Measurements from ENCODE around the gene EXOC2.

DNA sequence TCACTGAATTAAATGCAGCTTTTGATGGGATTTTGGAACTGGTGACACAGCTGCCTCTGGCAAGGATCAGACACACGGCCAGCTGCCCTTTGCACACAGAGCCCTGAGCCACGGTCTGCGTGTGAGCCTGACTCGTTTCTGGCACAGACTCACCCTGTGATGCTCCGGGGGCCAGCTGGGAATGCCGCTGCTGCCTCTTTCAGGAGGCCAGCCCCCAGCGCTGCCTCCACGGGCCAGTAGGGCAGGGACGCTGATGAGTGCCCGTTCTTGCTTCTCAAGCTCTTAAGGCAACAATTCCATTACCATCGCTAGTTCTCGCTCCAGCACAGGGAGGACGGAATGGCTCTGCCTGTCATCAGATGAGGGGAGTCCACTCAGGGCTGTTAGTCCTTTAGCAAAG, 239.8 kb downstream of the EXOC2 start:
- TF ChIP-seq, protein P1, sequence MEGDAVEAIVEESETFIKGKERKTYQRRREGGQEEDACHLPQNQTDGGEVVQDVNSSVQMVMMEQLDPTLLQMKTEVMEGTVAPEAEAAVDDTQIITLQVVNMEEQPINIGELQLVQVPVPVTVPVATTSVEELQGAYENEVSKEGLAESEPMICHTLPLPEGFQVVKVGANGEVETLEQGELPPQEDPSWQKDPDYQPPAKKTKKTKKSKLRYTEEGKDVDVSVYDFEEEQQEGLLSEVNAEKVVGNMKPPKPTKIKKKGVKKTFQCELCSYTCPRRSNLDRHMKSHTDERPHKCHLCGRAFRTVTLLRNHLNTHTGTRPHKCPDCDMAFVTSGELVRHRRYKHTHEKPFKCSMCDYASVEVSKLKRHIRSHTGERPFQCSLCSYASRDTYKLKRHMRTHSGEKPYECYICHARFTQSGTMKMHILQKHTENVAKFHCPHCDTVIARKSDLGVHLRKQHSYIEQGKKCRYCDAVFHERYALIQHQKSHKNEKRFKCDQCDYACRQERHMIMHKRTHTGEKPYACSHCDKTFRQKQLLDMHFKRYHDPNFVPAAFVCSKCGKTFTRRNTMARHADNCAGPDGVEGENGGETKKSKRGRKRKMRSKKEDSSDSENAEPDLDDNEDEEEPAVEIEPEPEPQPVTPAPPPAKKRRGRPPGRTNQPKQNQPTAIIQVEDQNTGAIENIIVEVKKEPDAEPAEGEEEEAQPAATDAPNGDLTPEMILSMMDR (IDR thresholded peaks at IDR 0.05; ENCODE audit: low read depth, low read length), result no peak
- TF ChIP-seq EZH2phosphoT487 (IDR thresholded peaks at IDR 0.05; ENCODE audit: low read depth), result no peak
